ENCODE data around the gene PCDHGA3.
"Not testable (repeated sequence)": the region's sequence is repeated elsewhere in the genome, so short reads cannot be mapped to it uniquely, and the experiment has no call there.

The PCDHGA3 gene

GRCh38 chr5:141382469-141383294, 39.1 kb downstream of the PCDHGA3 start, which contains the start of gene PCDHGA7:
TSS of gene PCDHGA7 (plus strand) at chr5:141382742. CDS start at chr5:141382900, 158 bp downstream.
- H4K20me1 ChIP-seq (ENCODE audit: insufficient read depth), result no peaks in the 10 kb centered on the region
- no peak within 1 kb of the TSS for H3K27ac ChIP-seq
- no peak within 1 kb of the TSS for H2AFZ ChIP-seq (ENCODE audit: low read depth)
- H3K4me2 ChIP-seq, result no peak within 1 kb of the TSS
- H3K27me3 ChIP-seq (ENCODE audit: insufficient read depth, low read depth), result no peaks in the 10 kb centered on the region
- TF ChIP-seq CTCF (conservative IDR thresholded peaks at IDR 0.05; ENCODE audit: low read depth, low read length), result no peak
- no peak within 1 kb of the TSS for H3K4me3 ChIP-seq (IDR thresholded peaks at IDR 0.05; ENCODE audit: insufficient read depth, low read depth, low read length)
- no peaks in the 10 kb centered on the region for H3K4me1 ChIP-seq (ENCODE audit: low read depth, poor library complexity, severe bottlenecking)
- H3K79me2 ChIP-seq (ENCODE audit: insufficient read depth, low read depth), result no peaks in the 10 kb centered on the region
- H3K36me3 ChIP-seq (ENCODE audit: insufficient read depth), result no peaks in the 10 kb centered on the region
- no peak within 1 kb of the TSS for H3K9ac ChIP-seq

GRCh38 chr5:141383345-141383744, 39.7 kb downstream of the PCDHGA3 start:
- no peaks in the 10 kb centered on the region for H4K20me1 ChIP-seq (ENCODE audit: insufficient read depth)
- no peak overlapping the region for H3K27ac ChIP-seq
- H3K79me2 ChIP-seq (ENCODE audit: insufficient read depth, low read depth), result no peaks in the 10 kb centered on the region
- H2AFZ ChIP-seq (ENCODE audit: low read depth), result no peak overlapping the region
- H3K36me3 ChIP-seq (ENCODE audit: insufficient read depth), result no peaks in the 10 kb centered on the region
- H3K27me3 ChIP-seq (ENCODE audit: insufficient read depth, low read depth), result no peaks in the 10 kb centered on the region
- H3K9ac ChIP-seq, result no peak overlapping the region
- no peaks in the 10 kb centered on the region for H3K4me1 ChIP-seq (ENCODE audit: low read depth, poor library complexity, severe bottlenecking)
- no peak for TF ChIP-seq CTCF (conservative IDR thresholded peaks at IDR 0.05; ENCODE audit: low read depth, low read length)
- no peak overlapping the region for H3K4me2 ChIP-seq
- no peak overlapping the region for H3K4me3 ChIP-seq (IDR thresholded peaks at IDR 0.05; ENCODE audit: insufficient read depth, low read depth, low read length)

DNA sequence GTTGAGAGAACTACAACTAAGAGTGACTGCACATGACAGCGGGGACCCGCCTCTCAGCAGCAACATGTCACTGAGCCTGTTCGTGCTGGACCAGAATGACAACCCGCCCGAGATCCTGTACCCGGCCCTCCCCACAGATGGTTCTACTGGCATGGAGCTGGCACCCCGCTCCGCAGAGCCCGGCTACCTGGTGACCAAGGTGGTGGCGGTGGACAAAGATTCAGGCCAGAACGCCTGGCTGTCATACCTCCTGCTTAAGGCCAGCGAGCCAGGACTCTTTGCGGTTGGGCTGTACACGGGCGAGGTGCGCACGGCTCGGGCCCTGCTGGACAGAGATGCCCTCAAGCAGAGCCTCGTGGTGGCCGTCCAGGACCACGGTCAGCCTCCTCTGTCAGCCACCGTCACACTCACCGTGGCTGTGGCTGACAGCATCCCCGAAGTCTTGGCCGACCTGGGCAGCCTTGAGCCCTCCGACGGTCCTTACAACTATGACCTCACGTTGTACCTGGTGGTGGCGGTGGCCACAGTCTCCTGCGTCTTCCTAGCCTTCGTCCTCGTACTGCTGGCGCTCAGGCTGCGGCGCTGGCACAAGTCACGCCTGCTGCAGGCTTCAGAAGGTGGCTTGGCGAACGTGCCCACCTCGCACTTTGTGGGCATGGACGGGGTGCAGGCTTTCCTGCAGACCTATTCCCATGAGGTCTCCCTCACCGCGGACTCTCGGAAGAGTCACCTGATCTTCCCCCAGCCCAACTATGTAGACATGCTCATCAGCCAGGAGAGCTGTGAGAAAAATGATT, 41.0 kb downstream of the PCDHGA3 start:
- Histone ChIP-seq H3K27me3 (ENCODE audit: insufficient read depth, low read depth) (no peaks in the 10 kb centered on the region), H3K36me3 (ENCODE audit: insufficient read depth) (no peaks in the 10 kb centered on the region), H3K9ac (no peak overlapping the region), H3K4me3 (IDR thresholded peaks at IDR 0.05; ENCODE audit: insufficient read depth, low read depth, low read length) (no peak overlapping the region), H3K4me2 (no peak overlapping the region), H2AFZ (ENCODE audit: low read depth) (no peak overlapping the region), H4K20me1 (ENCODE audit: insufficient read depth) (no peaks in the 10 kb centered on the region), H3K4me1 (ENCODE audit: low read depth, poor library complexity, severe bottlenecking) (no peaks in the 10 kb centered on the region), H3K27ac (no peak overlapping the region), H3K79me2 (ENCODE audit: insufficient read depth, low read depth) (no peaks in the 10 kb centered on the region)
- TF ChIP-seq CTCF (conservative IDR thresholded peaks at IDR 0.05; ENCODE audit: low read depth, low read length), result no peak

DNA sequence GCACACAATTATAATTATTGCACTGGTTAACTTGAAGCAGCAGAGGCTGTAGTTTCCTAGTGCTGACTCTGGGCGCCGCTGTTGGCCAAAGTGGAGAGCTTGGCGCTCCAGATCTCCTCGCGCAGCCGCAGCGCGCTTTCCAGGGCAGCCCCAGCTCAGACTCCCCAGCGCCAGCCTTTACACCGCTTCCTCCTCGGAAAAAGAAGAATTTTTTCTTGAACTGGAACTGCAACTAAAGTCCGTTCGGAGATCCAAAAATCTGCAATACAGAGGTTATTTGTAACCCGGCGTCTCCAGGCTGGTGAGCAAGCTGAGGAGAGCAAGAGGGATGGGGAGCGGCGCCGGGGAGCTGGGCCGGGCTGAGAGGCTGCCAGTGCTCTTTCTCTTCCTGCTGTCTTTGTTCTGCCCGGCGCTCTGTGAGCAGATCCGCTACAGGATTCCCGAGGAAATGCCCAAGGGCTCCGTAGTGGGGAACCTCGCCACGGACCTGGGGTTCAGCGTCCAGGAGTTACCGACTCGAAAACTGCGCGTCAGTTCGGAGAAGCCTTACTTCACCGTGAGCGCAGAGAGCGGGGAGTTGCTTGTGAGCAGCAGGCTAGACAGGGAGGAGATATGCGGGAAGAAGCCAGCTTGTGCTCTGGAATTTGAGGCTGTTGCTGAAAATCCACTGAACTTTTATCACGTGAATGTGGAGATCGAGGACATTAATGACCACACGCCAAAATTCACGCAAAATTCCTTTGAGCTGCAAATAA, 44.1 kb downstream of the PCDHGA3 start, which contains the start of gene PCDHGB4:
PCDHGB4 (plus strand) TSS at position 142 of the 755 bp plus-strand sequence; CDS start at position 329, 187 bp downstream.
- H3K4me2 ChIP-seq; H3K36me3 ChIP-seq (ENCODE audit: insufficient read depth); H3K27me3 ChIP-seq (ENCODE audit: insufficient read depth, low read depth); H3K9ac ChIP-seq; H4K20me1 ChIP-seq (ENCODE audit: insufficient read depth); H3K4me3 ChIP-seq (IDR thresholded peaks at IDR 0.05; ENCODE audit: insufficient read depth, low read depth, low read length); H3K27ac ChIP-seq; H2AFZ ChIP-seq (ENCODE audit: low read depth); H3K4me1 ChIP-seq (ENCODE audit: low read depth, poor library complexity, severe bottlenecking); H3K79me2 ChIP-seq (ENCODE audit: insufficient read depth, low read depth): not testable (repeated sequence)
